GM12878 (cell line): ENCODE results near the gene TBC1D2B. TPM values are rescaled to one million over a fixed set of nuclear protein-coding genes. Genes with fewer than 3 reads are reported as not detected.

Source experiments
- ATAC-seq: fragments of 200-7000 bp; cut with Tn5 transposase; 3 replicates; pipeline ENCODE4 v1.9.1; 2020; ENCODE audit warnings: mild to moderate bottlenecking, moderate library complexity
- BruUV-seq: library from RNA; stranded (reverse); fragments of 400-500 nt; replicated peaks from 2 replicates; lab custom pipeline; 2021; lab: Mats Ljungman, UMichigan
- CTCF ChIA-PET: fragments of 300-600 bp; sonication (Branson Sonifier 250); formaldehyde crosslinking; extraction: SDS; loops from one replicate; lab custom pipeline; 2021; ENCODE audit warnings: inconsistent platforms; lab: Yijun Ruan, JAX
- POLR2A ChIA-PET: fragments of 350-600 bp; formaldehyde crosslinking; extraction: SDS; loops from one replicate; lab custom pipeline; 2021; ENCODE audit warnings: inconsistent platforms; lab: Charles Lee
- RAD21 ChIA-PET: fragments of 300-600 bp; sonication (Branson Sonifier 250); formaldehyde crosslinking; loops from one replicate; lab custom pipeline; 2023; ENCODE audit warnings: antibody characterized with exemption; ENCODE audit not compliant: unreplicated experiment; lab: Charles Lee
- SMC1A ChIA-PET: fragments of 300-600 bp; sonication (Branson Sonifier 250); formaldehyde crosslinking; loops from one replicate; lab custom pipeline; 2023; ENCODE audit not compliant: unreplicated experiment, uncharacterized antibody; lab: Charles Lee
- DNase-seq: peaks from one replicate; pipeline ENCODE4 v3.0.0-alpha.2; 2011; ENCODE audit warnings: low read depth, low spot score
- FAIRE-seq: peaks from 3 replicates; lab custom pipeline; 2011; peaks lifted over from hg19 to GRCh38; lab: Jason Lieb, UNC
- H2AFZ ChIP-seq: 2 replicates; pipeline ENCODE4 v1.6.0; 2011; ENCODE audit warnings: low read depth, low read length, control low read depth; ENCODE audit not compliant: control insufficient read depth
- H3K27ac ChIP-seq: 2 replicates; pipeline ENCODE4 v1.5.1; 2011; ENCODE audit warnings: control low read depth; ENCODE audit not compliant: control insufficient read depth, insufficient read depth
- H3K27me3 ChIP-seq, 2 experiments: replicated peaks in 1 of 2; 2 replicates each; pipeline versions ENCODE4 v1.6.0 to v1.6.1; 2011; ENCODE audit warnings: low read length in 1 of 2; ENCODE audit not compliant: control insufficient read depth in 2 of 2, insufficient read depth in 2 of 2
- H3K36me3 ChIP-seq, 2 experiments: 2 replicates each; pipeline ENCODE4 v1.5.1; 2011; ENCODE audit warnings: low read length in 1 of 2; ENCODE audit not compliant: control insufficient read depth in 2 of 2, insufficient read depth in 2 of 2
- H3K4me1 ChIP-seq: 2 replicates; pipeline ENCODE4 v1.6.1; 2011; ENCODE audit warnings: mild to moderate bottlenecking, low read length, moderate library complexity, mixed read lengths; ENCODE audit not compliant: control insufficient read depth, insufficient read depth
- H3K4me2 ChIP-seq: 2 replicates; pipeline ENCODE4 v1.6.0; 2011; ENCODE audit warnings: control low read depth; ENCODE audit not compliant: control insufficient read depth, insufficient read depth
- H3K4me3 ChIP-seq: fragments of 200-600 bp; sonication (generic); 2 replicates; pipeline ENCODE4 v1.5.1; 2016
- H3K79me2 ChIP-seq: 2 replicates; pipeline ENCODE4 v1.6.0; 2011; ENCODE audit warnings: low read length; ENCODE audit not compliant: control insufficient read depth, insufficient read depth
- H3K9ac ChIP-seq: 2 replicates; pipeline ENCODE4 v1.8.0; 2011; ENCODE audit warnings: low read length, control low read depth, mixed read lengths; ENCODE audit not compliant: control insufficient read depth, insufficient read depth
- H3K9me3 ChIP-seq: replicated peaks from 3 replicates; pipeline ENCODE4 v1.5.1; 2011; ENCODE audit warnings: mild to moderate bottlenecking, low read length; ENCODE audit not compliant: control insufficient read depth, insufficient read depth
- H4K20me1 ChIP-seq: 2 replicates; pipeline ENCODE4 v1.6.0; 2011; ENCODE audit not compliant: control insufficient read depth, insufficient read depth
- BCL11A ChIP-seq: IDR thresholded peaks from 2 replicates; pipeline ENCODE4 v1.6.1; 2011; ENCODE audit warnings: low read depth, low read length
- E2F8 ChIP-seq: fragments of 450-650 bp; IDR thresholded peaks from 2 replicates; pipeline ENCODE4 v1.6.1; 2018; ENCODE audit warnings: mild to moderate bottlenecking, low read depth, moderate library complexity; ENCODE audit not compliant: partially characterized antibody
- ELK1 ChIP-seq: IDR thresholded peaks from 2 replicates; pipeline ENCODE4 v1.6.1; 2012; ENCODE audit warnings: low read depth, low read length, improper control_type of control experiment
- EZH2 ChIP-seq: IDR thresholded peaks from 2 replicates; pipeline ENCODE4 v1.6.1; 2012; ENCODE audit warnings: low read depth, mild to moderate bottlenecking, control low read depth, inconsistent platforms, low read length, borderline replicate concordance; ENCODE audit not compliant: control insufficient read depth
- HDAC6 ChIP-seq: fragments of 200-600 bp; sonication (generic); IDR thresholded peaks from one replicate; pipeline ENCODE4 v1.8.0; 2017; ENCODE audit warnings: antibody characterized with exemption; ENCODE audit not compliant: unreplicated experiment
- MXI1 ChIP-seq: fragments of 150-350 bp; IDR thresholded peaks from 2 replicates; pipeline ENCODE4 v1.6.1; 2011; ENCODE audit warnings: low read depth, mild to moderate bottlenecking, inconsistent platforms, low read length, improper control_type of control experiment
- RELA ChIP-seq: fragments of 450-650 bp; IDR thresholded peaks from 2 replicates; pipeline ENCODE4 v1.8.0; 2014; ENCODE audit warnings: borderline replicate concordance; ENCODE audit not compliant: partially characterized antibody
- SMARCA5 ChIP-seq: fragments of 450-650 bp; IDR thresholded peaks from 2 replicates; pipeline ENCODE4 v1.6.1; 2017; ENCODE audit warnings: mild to moderate bottlenecking
- TCF3 ChIP-seq: IDR thresholded peaks from 2 replicates; pipeline ENCODE4 v1.6.1; 2012; ENCODE audit warnings: low read depth, mild to moderate bottlenecking, low read length, borderline replicate concordance; ENCODE audit not compliant: insufficient read depth
- YY1 ChIP-seq: IDR thresholded peaks from 2 replicates; pipeline ENCODE4 v1.6.1; 2011; ENCODE audit warnings: low read depth, mild to moderate bottlenecking, low read length
- ZNF384 ChIP-seq: IDR thresholded peaks from 2 replicates; pipeline ENCODE4 v1.6.1; 2012; ENCODE audit warnings: low read depth, mild to moderate bottlenecking, low read length, improper control_type of control experiment, borderline replicate concordance
- ZSCAN29 ChIP-seq: fragments of 450-650 bp; IDR thresholded peaks from 2 replicates; pipeline ENCODE4 v1.6.1; 2017; ENCODE audit warnings: mild to moderate bottlenecking, moderate library complexity
- WGBS: methylation state at CpG from one replicate; pipeline ENCODE4 v1.1.6; 2016; ENCODE audit warnings: low lambda C conversion rate; ENCODE audit not compliant: insufficient replicate concordance, insufficient coverage; ENCODE audit errors: missing lambda C conversion rate; 5-methylcytosine and 5-hydroxymethylcytosine counted together
- in situ Hi-C: fragments of 300-500 bp; cut with MboI; formaldehyde crosslinking; loops from 9 replicates; pipeline ENCODE4 v1.14.3; 2018; ENCODE audit warnings: mixed read lengths
- intact Hi-C: fragments of 100-400 bp; cut with micrococcal nuclease; formaldehyde crosslinking; loops from one replicate; pipeline ENCODE4 v1.14.2; 2022; ENCODE audit not compliant: unreplicated experiment
- polyA plus RNA-seq, 11 experiments: library from polyadenylated mRNA; depleted of rRNA in 4 of 11; unstranded in 6 of 11; stranded (reverse) in 5 of 11; fragments of >200 nt; fragmentation: Nextera tagmentation in 4 of 11; fragmentation: Illumina TruSeq in 1 of 11; extraction: Ambion mirVana in 4 of 11; extraction: Trizol in 1 of 11; gene quantifications; 1 replicate in 1 of 11; 2 replicates in 10 of 11; pipeline versions ENCODE4 v1.2.1 to v1.2.3, GENCODE V29; 2011 to 2016; ENCODE audit warnings: inconsistent platforms in 2 of 11, missing spikeins in 2 of 11, low read depth in 1 of 11
- total RNA-seq, 4 experiments: library from RNA; depleted of rRNA in 3 of 4; stranded (reverse); fragments of >200 nt in 3 of 4; fragmentation: Illumina TruSeq in 1 of 4; extraction: Trizol in 1 of 4; gene quantifications; 2 replicates each; pipeline versions ENCODE4 v1.2.1 to v1.2.3, GENCODE V29; 2013 to 2021
- TF ChIP-seq, protein P1 (sequence below): fragments of 450-650 bp; formaldehyde crosslinking; IDR thresholded peaks from 2 replicates; pipeline ENCODE4 v1.4.0; 2022; ENCODE audit warnings: mild to moderate bottlenecking, moderate library complexity
- TF ChIP-seq, protein P2 (sequence below): fragments of 450-650 bp; IDR thresholded peaks from 2 replicates; pipeline ENCODE4 v1.6.1; 2017; ENCODE audit warnings: mild to moderate bottlenecking

The TBC1D2B gene
- total and polyA plus RNA-seq, 10 of the 15 experiments (the other 5 are each of a cell fraction or from before 2014, with no cell fraction given), result 1.3 to 53.4 (median 19.4) TPM

DNA sequence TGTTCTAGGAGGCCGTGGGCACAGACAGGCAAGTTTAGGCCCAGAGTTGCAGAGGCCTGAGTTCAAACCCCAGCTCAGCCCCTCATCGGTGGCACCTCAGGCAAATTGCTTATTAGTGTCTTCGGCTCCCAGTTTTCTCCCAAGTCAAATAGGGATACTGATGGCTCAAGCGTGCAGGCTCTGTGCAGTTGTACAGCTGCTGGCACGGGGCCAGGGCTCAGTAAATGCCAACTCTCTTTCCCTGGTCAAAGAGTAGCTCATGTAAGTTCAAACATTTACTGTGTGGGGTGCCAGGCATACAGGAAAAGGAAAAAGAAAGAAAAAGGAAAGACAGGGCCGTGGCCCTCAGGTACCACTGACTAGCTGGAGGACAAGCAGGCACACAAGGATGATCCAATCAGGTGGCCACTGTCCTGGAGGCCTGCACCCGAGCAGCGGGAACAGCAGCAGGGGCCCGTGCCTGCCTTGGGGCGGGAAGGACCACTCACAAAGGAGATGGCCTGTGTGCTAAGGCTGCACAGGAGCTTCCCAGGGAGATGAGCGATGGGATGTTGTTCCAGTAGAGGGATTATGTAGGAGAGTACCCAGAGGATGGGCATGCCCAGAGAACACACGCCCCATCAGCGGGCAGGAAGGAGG, 70.8 kb downstream of the TBC1D2B start:
- no peak overlapping the region for H3K4me3 ChIP-seq
- H3K79me2 ChIP-seq, result no peaks in the 10 kb centered on the region; the same call in 1 of the 2 replicates
- H3K9ac ChIP-seq, result no peak overlapping the region
- POLR2A ChIA-PET, result interaction anchor here (0.6 to 1.4 kb wide), 2 partner anchors 21 to 161 kb away, joined by 3 to 4 read pairs; no protein-coding TSS in a partner anchor
- H3K27ac ChIP-seq, result no peak overlapping the region
- H3K4me1 ChIP-seq, result peaks cover 17% of the 10 kb centered on the region
- no peak for DNase-seq
- H4K20me1 ChIP-seq, result no peaks in the 10 kb centered on the region
- SMC1A ChIA-PET, result interaction anchor here (0.8 to 2.9 kb wide), 7 partner anchors 9 to 102 kb away, joined by 3 to 8 read pairs (median 3); no protein-coding TSS in a partner anchor
- RAD21 ChIA-PET, result interaction anchor here (0.6 to 1.8 kb wide), 5 partner anchors 12 to 128 kb away, joined by 3 to 5 read pairs (median 3); no protein-coding TSS in a partner anchor
- in situ Hi-C loops (no loop called here), intact Hi-C loops (no loop called here)
- no peak overlapping the region for H2AFZ ChIP-seq
- no peaks in the 10 kb centered on the region for H3K9me3 ChIP-seq
- H3K27me3 ChIP-seq, result no peaks in the 10 kb centered on the region
- CTCF ChIA-PET, result interaction anchor here (0.7 to 9.4 kb wide), 7 partner anchors 12 to 124 kb away, joined by 3 to 60 read pairs (median 3); partner anchors contain the start of gene CIB2
- WGBS, result 88% methylated on average over 13 of the region's 13 CpGs
- BruUV-seq, result no TSS peak
- ATAC-seq, result no peak
- FAIRE-seq, result no peak
- H3K4me2 ChIP-seq, result no peak overlapping the region
- peaks cover 15 to 26% of the 10 kb centered on the region in 2 experiments; a peak in 3 of 4 replicates for H3K36me3 ChIP-seq
- TF ChIP-seq BCL11A (no peak), ZNF384 (no peak), RELA (no peak), ZSCAN29 (no peak), HDAC6 (no peak), EZH2 (no peak), YY1 (no peak), ELK1 (no peak), MXI1 (no peak), TCF3 (no peak), E2F8 (no peak), SMARCA5 (no peak)
- TF ChIP-seq, protein P1, sequence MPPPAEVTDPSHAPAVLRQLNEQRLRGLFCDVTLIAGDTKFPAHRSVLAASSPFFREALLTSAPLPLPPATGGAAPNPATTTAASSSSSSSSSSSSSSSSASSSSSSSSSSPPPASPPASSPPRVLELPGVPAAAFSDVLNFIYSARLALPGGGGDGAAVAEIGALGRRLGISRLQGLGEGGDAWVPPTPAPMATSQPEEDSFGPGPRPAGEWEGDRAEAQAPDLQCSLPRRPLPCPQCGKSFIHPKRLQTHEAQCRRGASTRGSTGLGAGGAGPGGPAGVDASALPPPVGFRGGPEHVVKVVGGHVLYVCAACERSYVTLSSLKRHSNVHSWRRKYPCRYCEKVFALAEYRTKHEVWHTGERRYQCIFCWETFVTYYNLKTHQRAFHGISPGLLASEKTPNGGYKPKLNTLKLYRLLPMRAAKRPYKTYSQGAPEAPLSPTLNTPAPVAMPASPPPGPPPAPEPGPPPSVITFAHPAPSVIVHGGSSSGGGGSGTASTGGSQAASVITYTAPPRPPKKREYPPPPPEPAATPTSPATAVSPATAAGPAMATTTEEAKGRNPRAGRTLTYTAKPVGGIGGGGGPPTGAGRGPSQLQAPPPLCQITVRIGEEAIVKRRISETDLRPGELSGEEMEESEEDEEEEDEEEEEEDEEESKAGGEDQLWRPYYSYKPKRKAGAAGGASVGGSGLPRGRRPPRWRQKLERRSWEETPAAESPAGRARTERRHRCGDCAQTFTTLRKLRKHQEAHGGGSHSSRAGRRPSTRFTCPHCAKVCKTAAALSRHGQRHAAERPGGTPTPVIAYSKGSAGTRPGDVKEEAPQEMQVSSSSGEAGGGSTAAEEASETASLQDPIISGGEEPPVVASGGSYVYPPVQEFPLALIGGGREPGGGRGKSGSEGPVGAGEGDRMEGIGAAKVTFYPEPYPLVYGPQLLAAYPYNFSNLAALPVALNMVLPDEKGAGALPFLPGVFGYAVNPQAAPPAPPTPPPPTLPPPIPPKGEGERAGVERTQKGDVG (CRISPR knock-in tag), result no peak
- TF ChIP-seq, protein P2, sequence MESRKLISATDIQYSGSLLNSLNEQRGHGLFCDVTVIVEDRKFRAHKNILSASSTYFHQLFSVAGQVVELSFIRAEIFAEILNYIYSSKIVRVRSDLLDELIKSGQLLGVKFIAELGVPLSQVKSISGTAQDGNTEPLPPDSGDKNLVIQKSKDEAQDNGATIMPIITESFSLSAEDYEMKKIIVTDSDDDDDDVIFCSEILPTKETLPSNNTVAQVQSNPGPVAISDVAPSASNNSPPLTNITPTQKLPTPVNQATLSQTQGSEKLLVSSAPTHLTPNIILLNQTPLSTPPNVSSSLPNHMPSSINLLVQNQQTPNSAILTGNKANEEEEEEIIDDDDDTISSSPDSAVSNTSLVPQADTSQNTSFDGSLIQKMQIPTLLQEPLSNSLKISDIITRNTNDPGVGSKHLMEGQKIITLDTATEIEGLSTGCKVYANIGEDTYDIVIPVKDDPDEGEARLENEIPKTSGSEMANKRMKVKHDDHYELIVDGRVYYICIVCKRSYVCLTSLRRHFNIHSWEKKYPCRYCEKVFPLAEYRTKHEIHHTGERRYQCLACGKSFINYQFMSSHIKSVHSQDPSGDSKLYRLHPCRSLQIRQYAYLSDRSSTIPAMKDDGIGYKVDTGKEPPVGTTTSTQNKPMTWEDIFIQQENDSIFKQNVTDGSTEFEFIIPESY, result no peak
